HepG2 (cell line): ENCODE results near the gene HOXA7. TPM values are rescaled to one million over a fixed set of nuclear protein-coding genes. Genes with fewer than 3 reads are reported as not detected.

ENCODE experiments used
- ATAC-seq: fragments of 200-7000 bp; cut with Tn5 transposase; 3 replicates; pipeline ENCODE4 v1.9.1; 2020; ENCODE audit warnings: mild to moderate bottlenecking, moderate library complexity
- BruUV-seq: library from RNA; stranded (reverse); fragments of 400-500 nt; replicated peaks from 2 replicates; lab custom pipeline; 2021; lab: Mats Ljungman, UMichigan
- CTCF ChIA-PET: fragments of 300-600 bp; formaldehyde crosslinking; extraction: SDS; loops from one replicate; lab custom pipeline; 2021; ENCODE audit warnings: low total read pairs, inconsistent platforms, low intra/inter-chr PET ratio; lab: Yijun Ruan, JAX
- POLR2A ChIA-PET: fragments of 350-600 bp; sonication (Branson Sonifier 250); formaldehyde crosslinking; loops from one replicate; lab custom pipeline; 2020; ENCODE audit warnings: antibody characterized with exemption, inconsistent platforms; lab: Yijun Ruan, JAX
- DNase-seq: peaks from one replicate; pipeline ENCODE4 v3.0.0-alpha.2; 2015; ENCODE audit warnings: low spot score
- FAIRE-seq: peaks from 3 replicates; lab custom pipeline; 2011; peaks lifted over from hg19 to GRCh38; lab: Jason Lieb, UNC
- H2AFZ ChIP-seq: one replicate; pipeline ENCODE4 v1.6.1; 2011; ENCODE audit warnings: low read length, inconsistent platforms
- H3K27ac ChIP-seq: fragments of 300-600 bp; 3 replicates; pipeline ENCODE4 v1.8.0; 2011; ENCODE audit warnings: mixed run types, mild to moderate bottlenecking, mixed read lengths, low read length, inconsistent platforms; ENCODE audit not compliant: insufficient read depth; ENCODE audit errors: extremely low read length
- H3K27me3 ChIP-seq, 2 experiments: fragments of 200-600 bp in 1 of 2; 2 replicates in 1 of 2; 3 replicates in 1 of 2; pipeline versions ENCODE4 v1.6.0 to v1.8.0; 2011; ENCODE audit warnings: low read length in 2 of 2, mild to moderate bottlenecking in 2 of 2, moderate library complexity in 2 of 2, inconsistent platforms in 1 of 2; ENCODE audit not compliant: insufficient read depth in 2 of 2, control insufficient read depth in 1 of 2
- H3K36me3 ChIP-seq, 2 experiments: fragments of 200-600 bp in 1 of 2; replicated peaks in 1 of 2; 2 replicates in 1 of 2; 3 replicates in 1 of 2; pipeline versions ENCODE4 v1.5.1 to v1.8.0; 2011; ENCODE audit warnings: low read length in 2 of 2, inconsistent platforms in 1 of 2; ENCODE audit not compliant: insufficient read depth in 2 of 2, control insufficient read depth in 1 of 2
- H3K4me1 ChIP-seq: 2 replicates; pipeline ENCODE4 v1.5.1; 2012; ENCODE audit warnings: low read length, inconsistent platforms; ENCODE audit not compliant: insufficient read depth
- H3K4me2 ChIP-seq: 2 replicates; pipeline ENCODE4 v1.6.0; 2011; ENCODE audit warnings: low read depth, low read length, inconsistent platforms
- H3K4me3 ChIP-seq, 3 experiments: fragments of 200-600 bp in 1 of 3; sonication (generic), shearing (Covaris generic) in 1 of 3; replicated peaks in 1 of 3; 2 replicates each; pipeline ENCODE4 v1.5.1; 2011 to 2016; ENCODE audit warnings: low read length in 3 of 3, inconsistent platforms in 2 of 3, low read depth in 2 of 3, mild to moderate bottlenecking in 2 of 3, control low read depth in 1 of 3, mixed read lengths in 1 of 3; ENCODE audit not compliant: insufficient read depth in 1 of 3
- H3K79me2 ChIP-seq: one replicate; pipeline ENCODE4 v1.6.1; 2011; ENCODE audit warnings: low read length, inconsistent platforms; ENCODE audit not compliant: insufficient read depth
- H3K9ac ChIP-seq: 2 replicates; pipeline ENCODE4 v1.6.0; 2011; ENCODE audit warnings: mild to moderate bottlenecking, low read depth, low read length, inconsistent platforms; ENCODE audit not compliant: insufficient read depth
- H3K9me3 ChIP-seq: 2 replicates; pipeline ENCODE4 v1.5.1; 2012; ENCODE audit warnings: mild to moderate bottlenecking, low read length
- H4K20me1 ChIP-seq: 2 replicates; pipeline ENCODE4 v1.6.0; 2011; ENCODE audit warnings: inconsistent platforms, mild to moderate bottlenecking, low read length, moderate library complexity; ENCODE audit not compliant: insufficient read depth
- CENPBD1 ChIP-seq: sonication (generic); formaldehyde crosslinking; IDR thresholded peaks from 2 replicates; pipeline ENCODE4 v1.8.0; 2022; ENCODE audit warnings: missing genetic modification reagents, low read depth, mild to moderate bottlenecking, borderline replicate concordance
- FOXK2 ChIP-seq: fragments of 450-650 bp; IDR thresholded peaks from 2 replicates; pipeline ENCODE4 v1.6.1; 2016
- KLF12 ChIP-seq: sonication (generic); formaldehyde crosslinking; IDR thresholded peaks from 2 replicates; pipeline ENCODE4 v1.4.0; 2020; ENCODE audit warnings: missing genetic modification reagents, borderline replicate concordance
- KMT2A ChIP-seq: sonication (generic); formaldehyde crosslinking; IDR thresholded peaks from 2 replicates; pipeline ENCODE4 v1.4.0; 2020; ENCODE audit warnings: missing genetic modification reagents
- MAFG ChIP-seq: sonication (generic); formaldehyde crosslinking; IDR thresholded peaks from 2 replicates; pipeline ENCODE4 v1.5.1; 2020; ENCODE audit warnings: mild to moderate bottlenecking, missing genetic modification reagents
- SMC3 ChIP-seq: IDR thresholded peaks from 2 replicates; pipeline ENCODE4 v1.6.1; 2011; ENCODE audit warnings: low read length, improper control_type of control experiment
- TRIM22 ChIP-seq: fragments of 450-650 bp; IDR thresholded peaks from 2 replicates; pipeline ENCODE4 v1.6.1; 2017
- UBTF ChIP-seq: sonication (generic); formaldehyde crosslinking; IDR thresholded peaks from 2 replicates; pipeline ENCODE4 v1.4.0; 2020; ENCODE audit warnings: mild to moderate bottlenecking, missing genetic modification reagents
- ZBTB2 ChIP-seq: sonication (generic); formaldehyde crosslinking; IDR thresholded peaks from 2 replicates; pipeline ENCODE4 v1.8.0; 2022; ENCODE audit warnings: low read depth, missing genetic modification reagents
- ZFP62 ChIP-seq: sonication (generic); formaldehyde crosslinking; IDR thresholded peaks from 2 replicates; pipeline ENCODE4 v1.4.0; 2020; ENCODE audit warnings: missing genetic modification reagents
- ZKSCAN5 ChIP-seq: sonication (generic); formaldehyde crosslinking; IDR thresholded peaks from 2 replicates; pipeline ENCODE4 v1.5.1; 2020; ENCODE audit warnings: mild to moderate bottlenecking, missing genetic modification reagents
- ZNF274 ChIP-seq: sonication (generic); formaldehyde crosslinking; IDR thresholded peaks from 2 replicates; pipeline ENCODE4 v1.5.1; 2020; ENCODE audit warnings: mild to moderate bottlenecking, missing genetic modification reagents
- ZNF281 ChIP-seq: sonication (generic); formaldehyde crosslinking; IDR thresholded peaks from 2 replicates; pipeline ENCODE4 v1.4.0; 2020; ENCODE audit warnings: missing genetic modification reagents, borderline replicate concordance
- ZNF580 ChIP-seq: IDR thresholded peaks from 2 replicates; pipeline ENCODE4 v1.6.1; 2016; ENCODE audit warnings: low read depth, borderline replicate concordance
- WGBS: methylation state at CpG from one replicate; pipeline ENCODE4 v1.1.6; 2017; ENCODE audit warnings: low lambda C conversion rate; 5-methylcytosine and 5-hydroxymethylcytosine counted together
- in situ Hi-C: cut with HindIII; loops from 2 replicates; pipeline ENCODE4 v1.10.0; 2017; ENCODE audit warnings: low pct_unique_long_range_greater_than_20kb; ENCODE audit not compliant: extremely low pct_ligation_motif_present
- intact Hi-C: fragments of 100-400 bp; cut with micrococcal nuclease; formaldehyde crosslinking; loops from one replicate; pipeline ENCODE4 v1.10.0; 2022; ENCODE audit not compliant: unreplicated experiment
- polyA plus RNA-seq, 8 experiments: library from polyadenylated mRNA; depleted of rRNA in 3 of 8; stranded (reverse) in 7 of 8; unstranded in 1 of 8; fragments of >200 nt; fragmentation: Illumina TruSeq in 4 of 8; extraction: Trizol in 4 of 8; gene quantifications; 2 replicates each; pipeline versions ENCODE4 v1.2.1 to v1.2.3, GENCODE V29; 2011 to 2016; ENCODE audit warnings: low read depth in 4 of 8, missing spikeins in 1 of 8, mixed read lengths in 1 of 8; ENCODE audit not compliant: insufficient read depth in 1 of 8
- total RNA-seq, 5 experiments: library from RNA; depleted of rRNA; stranded (reverse); fragments of >200 nt; fragmentation: Illumina TruSeq; extraction: Trizol; gene quantifications; 2 replicates each; pipeline ENCODE4 v1.2.3, GENCODE V29; 2016; ENCODE audit warnings: low read depth in 1 of 5

The HOXA7 gene
- total and polyA plus RNA-seq, 2 of the 13 experiments (the other 11 are each of a cell fraction or from before 2014, with no cell fraction given): 0.05 TPM; not detected in 1

- TF ChIP-seq CENPBD1 (CRISPR knock-in tag) (no peak), MAFG (no peak), ZNF580 (CRISPR knock-in tag) (no peak), ZKSCAN5 (CRISPR knock-in tag) (no peak), TRIM22 (no peak)
Measured at GRCh38 chr7:27146491-27147198, 9.8 kb downstream of the HOXA7 start (continued).

GRCh38 chr7:27145914-27146412 is 10.5 kb downstream of the HOXA7 start:
- Histone ChIP-seq H3K36me3 (no peaks in the 10 kb centered on the region; a peak in 2 of 5 replicates), H3K9ac (no peak overlapping the region), H3K27me3 (no peaks in the 10 kb centered on the region; a peak in 1 of 5 replicates), H4K20me1 (no peaks in the 10 kb centered on the region), H3K9me3 (no peaks in the 10 kb centered on the region), H3K27ac (no peak overlapping the region), H2AFZ (no peak overlapping the region), H3K4me2 (no peak overlapping the region), H3K4me3 (no peak overlapping the region), H3K4me1 (peaks cover 30% of the 10 kb centered on the region), H3K79me2 (peaks cover 5% of the 10 kb centered on the region)
- WGBS: 90% methylated on average over 9 of the region's 11 CpGs
- ChIA-PET POLR2A (no interaction called here), CTCF (no interaction called here)
- no peak for DNase-seq
- intact Hi-C loops: no loop called here
- no TSS peak for BruUV-seq
- FAIRE-seq: no peak
- in situ Hi-C loops: no loop called here
- ATAC-seq: no peak
- TF ChIP-seq KMT2A (CRISPR knock-in tag) (no peak), ZNF281 (CRISPR knock-in tag) (no peak), SMC3 (no peak), KLF12 (CRISPR knock-in tag) (no peak), FOXK2 (no peak), ZFP62 (CRISPR knock-in tag) (no peak), ZBTB2 (CRISPR knock-in tag) (no peak), ZNF274 (CRISPR knock-in tag) (no peak), UBTF (CRISPR knock-in tag) (no peak)
